Smooth muscle cell of trachea (primary cell): ENCODE data around the gene MACROH2A2. TPM values are rescaled to one million over a fixed set of nuclear protein-coding genes. Genes with fewer than 3 reads are reported as not detected.

Experiments
- total RNA-seq: library from RNA; depleted of rRNA; stranded (reverse); fragments of >200 nt; gene quantifications from 2 replicates; pipeline ENCODE4 v1.2.1, GENCODE V29; 2014

Gene MACROH2A2
- total RNA-seq, result 11.4 and 12.2 TPM in 2 replicates

DNA sequence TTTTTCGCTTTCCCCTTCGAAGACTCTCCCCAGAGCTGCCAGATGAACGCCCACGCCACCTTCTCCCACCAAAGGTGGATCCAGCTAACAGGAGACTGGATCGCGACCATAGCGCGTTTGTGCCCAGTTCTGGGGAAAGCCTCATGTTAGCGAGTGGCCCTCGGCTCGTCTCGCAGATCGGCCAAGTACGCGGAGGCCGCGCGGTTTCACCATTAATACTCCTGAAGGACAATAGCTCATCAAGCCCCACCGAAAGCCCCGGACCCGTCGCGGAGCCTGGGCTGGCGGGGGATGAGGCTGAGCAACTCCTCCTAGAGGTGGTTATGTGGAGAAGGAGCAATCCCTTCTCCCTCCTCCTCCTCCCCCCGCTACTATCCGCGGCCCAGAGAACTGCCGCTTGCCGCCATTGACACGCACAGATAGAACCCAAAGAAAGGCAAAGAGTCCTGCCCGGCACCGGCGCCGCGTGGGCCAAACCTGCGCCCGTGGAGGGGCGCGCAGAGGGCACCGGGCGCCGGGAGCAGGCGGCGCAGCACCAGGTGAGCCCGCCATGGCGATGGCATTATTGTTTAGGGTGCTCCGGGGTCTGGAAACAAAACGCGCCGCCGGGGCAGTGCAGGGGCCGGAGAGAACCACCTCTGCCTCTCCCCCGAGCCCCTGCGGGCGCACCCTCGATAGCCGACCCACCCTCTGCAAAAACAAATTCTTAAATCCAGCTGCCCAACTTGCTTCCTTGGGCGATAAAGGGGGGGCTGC is at the start of gene MACROH2A2:
TSS of gene MACROH2A2 (plus strand) at position 385 of the 756 bp plus-strand sequence. CDS start 22,813 bp downstream, outside the sequence.

DNA sequence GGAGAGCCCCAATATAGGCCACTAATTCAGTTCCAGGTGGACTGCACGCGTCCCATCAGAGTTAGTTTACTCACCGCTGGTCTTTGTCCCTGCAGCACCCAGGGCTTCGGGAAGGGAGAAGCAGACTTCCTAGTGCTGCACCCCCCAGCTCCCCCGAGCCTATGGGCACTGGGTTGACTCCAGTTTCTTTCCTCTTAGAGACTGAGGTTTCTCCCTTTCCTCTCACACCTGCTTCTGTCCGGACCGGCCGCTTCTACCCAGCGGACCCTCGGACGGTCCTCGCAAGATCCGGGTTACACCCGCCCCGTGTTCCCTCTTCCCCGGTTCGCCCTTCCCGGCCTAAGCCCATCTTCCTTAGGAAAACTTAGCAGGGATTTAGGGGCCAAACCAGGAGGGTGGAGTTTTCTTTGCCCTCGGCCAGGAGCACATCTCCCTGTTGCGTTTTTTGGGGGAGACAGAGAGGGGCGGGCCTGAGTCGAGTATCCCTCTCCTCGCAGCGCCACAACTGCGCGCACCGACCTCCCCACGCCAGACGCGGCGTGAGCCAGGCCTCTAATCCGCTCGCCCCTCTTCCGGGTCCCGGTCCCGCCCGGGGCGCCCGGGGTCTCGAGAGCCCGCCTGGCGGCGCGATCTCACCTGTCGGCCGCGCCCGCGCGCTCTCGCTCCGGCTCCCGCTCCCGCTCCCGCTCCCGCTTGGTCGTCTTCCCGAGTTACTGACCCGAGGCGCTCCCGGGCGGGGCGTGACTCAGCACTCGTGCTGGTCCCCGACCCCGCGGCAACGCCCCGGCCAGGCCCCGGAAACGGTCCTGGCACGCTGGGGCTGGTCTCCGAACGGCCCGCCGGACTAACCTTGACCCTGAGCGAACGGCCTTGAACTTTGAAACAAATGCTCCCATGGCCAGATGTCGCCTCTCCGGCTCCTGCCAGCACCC is 79.7 kb downstream of the MACROH2A2 start, which contains the start of gene AIFM2:
TSS of gene AIFM2 (minus strand) at position 728 of the 932 bp plus-strand sequence. CDS start 8,741 bp downstream, outside the sequence.

DNA sequence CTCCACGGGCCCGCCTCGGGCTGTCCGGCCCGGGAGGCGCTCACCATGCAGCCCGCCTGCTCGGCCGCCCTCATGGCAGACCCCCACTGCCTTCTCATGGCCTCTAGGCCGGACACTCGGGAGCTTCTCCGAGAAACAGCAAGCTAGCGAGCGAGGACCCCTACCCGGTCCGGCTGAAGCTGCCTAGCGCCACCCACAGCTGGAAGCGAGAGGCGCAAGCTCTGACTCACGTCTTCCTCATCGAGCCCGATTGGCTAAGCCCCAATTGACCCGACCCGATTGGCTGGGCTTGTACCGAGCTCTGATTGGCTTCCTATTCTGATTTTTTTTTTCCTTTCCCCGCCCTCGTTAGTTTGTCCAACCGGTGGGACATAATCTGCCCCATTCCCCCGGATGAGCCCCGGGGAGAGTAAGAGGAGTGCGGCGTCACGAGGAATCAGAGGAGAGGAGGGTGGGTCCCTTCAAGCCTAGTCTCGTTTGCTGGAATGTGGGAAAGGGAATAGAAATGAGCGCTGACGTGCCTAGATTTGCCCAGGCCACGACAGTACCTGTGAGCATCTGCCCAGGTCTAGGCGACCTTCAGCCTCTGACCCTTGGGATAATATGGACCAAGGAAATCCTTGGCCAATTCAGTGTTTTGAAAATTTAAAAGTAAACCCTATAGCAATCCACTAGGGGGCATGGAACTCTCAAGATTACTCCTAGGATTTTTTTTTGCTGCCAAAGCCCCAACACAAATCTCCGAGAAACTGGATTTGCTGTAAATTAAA is 94.0 kb downstream of the MACROH2A2 start, which contains the start of gene TYSND1:
TSS of gene TYSND1 (minus strand) at position 212 of the 770 bp plus-strand sequence. CDS start at position 98, 114 bp downstream.

Other genes starting within 250 kb of the MACROH2A2 start
- gene AIFM2, start 80.0 kb downstream of the MACROH2A2 start, total RNA-seq, result 9.7 and 9.8 TPM in 2 replicates
- gene TYSND1, start 93.9 kb downstream of the MACROH2A2 start, total RNA-seq, result 12.1 and 19.0 TPM in 2 replicates
- 205 and 241 TPM in 2 replicates for gene SAR1A, start 117.7 kb downstream of the MACROH2A2 start, total RNA-seq
- gene PPA1, start 180.6 kb downstream of the MACROH2A2 start, total RNA-seq, result 248 and 281 TPM in 2 replicates
- gene NPFFR1, start 231.2 kb downstream of the MACROH2A2 start, total RNA-seq, result under 0.01 TPM in 1 of 2 replicates, not detected in the other